HTERT RPE-1 (cell line): ENCODE results near the gene GPATCH2L.

Experiments used
- in situ Hi-C: fragments of 300-500 bp; cut with MboI; formaldehyde crosslinking; loops from 4 replicates; pipeline ENCODE4 v1.14.3; 2020; ENCODE audit warnings: low sequenced_read_pairs

The GPATCH2L gene

GRCh38 chr14:76195003-76195402, 43.3 kb downstream of the GPATCH2L start:
- in situ Hi-C loops: no loop called here

GRCh38 chr14:76196980-76197695, 45.4 kb downstream of the GPATCH2L start:
- in situ Hi-C loops: no loop called here

GRCh38 chr14:76201162-76201561, 49.4 kb downstream of the GPATCH2L start:
- in situ Hi-C loops: no loop called here

GRCh38 chr14:76203086-76204001, 51.6 kb downstream of the GPATCH2L start:
- in situ Hi-C loops: no loop called here

GRCh38 chr14:76204461-76205230, 52.9 kb downstream of the GPATCH2L start:
- in situ Hi-C loops: no loop called here

GRCh38 chr14:76205708-76206107, 54.0 kb downstream of the GPATCH2L start:
- in situ Hi-C loops: no loop called here

- in situ Hi-C loops: no loop called here
These were observed 56.6 kb downstream of the GPATCH2L start for GRCh38 chr14:76208340-76208739.

- in situ Hi-C loops: no loop called here
These were observed 60.5 kb downstream of the GPATCH2L start for GRCh38 chr14:76212242-76212641.

GRCh38 chr14:76217179-76217578, 65.5 kb downstream of the GPATCH2L start:
- in situ Hi-C loops: no loop called here

GRCh38 chr14:76218662-76219061, 66.9 kb downstream of the GPATCH2L start:
- in situ Hi-C loops: no loop called here

- in situ Hi-C loops: no loop called here
These were observed 68.2 kb downstream of the GPATCH2L start for GRCh38 chr14:76219873-76220272.

- in situ Hi-C loops: no loop called here
These were observed 75.8 kb downstream of the GPATCH2L start for GRCh38 chr14:76227450-76228050.

- in situ Hi-C loops: no loop called here
These were observed 76.4 kb downstream of the GPATCH2L start for GRCh38 chr14:76228138-76228537.

- in situ Hi-C loops: no loop called here
These were observed 81.1 kb downstream of the GPATCH2L start for GRCh38 chr14:76232800-76233199.

GRCh38 chr14:76235628-76236027, 83.9 kb downstream of the GPATCH2L start:
- in situ Hi-C loops: no loop called here

GRCh38 chr14:76236172-76237130, 84.7 kb downstream of the GPATCH2L start:
- in situ Hi-C loops: no loop called here

GRCh38 chr14:76237349-76237990, 85.7 kb downstream of the GPATCH2L start:
- in situ Hi-C loops: no loop called here

- in situ Hi-C loops: no loop called here
These were observed 93.4 kb downstream of the GPATCH2L start for GRCh38 chr14:76245097-76245496.

- in situ Hi-C loops: no loop called here
These were observed 98.6 kb downstream of the GPATCH2L start for GRCh38 chr14:76250302-76250701.
